ENCODE data around the gene TAOK1. TPM values are rescaled to one million over a fixed set of nuclear protein-coding genes. Genes with fewer than 3 reads are reported as not detected.

Gene TAOK1
- total and polyA plus RNA-seq, 4 donors, result 4.3 to 20.5 (median 12.6) TPM

DNA sequence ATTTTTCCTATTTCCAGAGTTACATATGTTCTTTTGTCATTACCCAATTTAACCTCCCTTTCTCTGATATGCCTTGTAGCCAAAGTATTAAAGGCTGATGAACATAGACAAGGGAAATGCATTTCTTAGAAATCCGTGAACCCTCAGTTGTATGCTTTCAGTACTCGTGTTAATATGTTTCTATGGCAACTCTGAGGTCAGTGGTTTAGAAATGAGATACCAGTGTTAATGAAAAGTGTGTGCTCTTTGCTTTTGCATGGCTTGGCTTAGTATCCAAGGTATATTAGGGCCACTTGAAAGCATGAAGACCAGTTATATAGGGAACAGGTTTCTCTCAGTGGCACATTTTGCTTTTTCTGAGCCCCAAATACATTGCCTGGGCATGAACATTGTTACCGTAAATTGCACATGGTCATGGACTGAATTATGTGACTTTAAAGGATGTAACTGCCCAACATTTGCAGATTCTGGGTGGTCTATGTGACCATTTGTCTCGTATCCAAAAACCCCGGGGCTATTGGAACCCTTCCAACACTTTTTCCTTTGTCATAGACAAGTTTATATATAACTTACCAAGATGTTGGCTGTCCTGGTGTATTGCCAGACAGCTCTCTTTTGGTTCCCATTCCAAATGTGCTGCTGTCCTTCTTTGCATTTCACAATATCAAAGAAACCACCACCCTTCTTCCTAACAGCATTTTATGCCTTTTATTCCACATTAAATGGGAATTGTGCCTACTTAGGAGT lies 159.2 kb downstream of the TAOK1 start (continued):
- TF ChIP-seq, protein P1, sequence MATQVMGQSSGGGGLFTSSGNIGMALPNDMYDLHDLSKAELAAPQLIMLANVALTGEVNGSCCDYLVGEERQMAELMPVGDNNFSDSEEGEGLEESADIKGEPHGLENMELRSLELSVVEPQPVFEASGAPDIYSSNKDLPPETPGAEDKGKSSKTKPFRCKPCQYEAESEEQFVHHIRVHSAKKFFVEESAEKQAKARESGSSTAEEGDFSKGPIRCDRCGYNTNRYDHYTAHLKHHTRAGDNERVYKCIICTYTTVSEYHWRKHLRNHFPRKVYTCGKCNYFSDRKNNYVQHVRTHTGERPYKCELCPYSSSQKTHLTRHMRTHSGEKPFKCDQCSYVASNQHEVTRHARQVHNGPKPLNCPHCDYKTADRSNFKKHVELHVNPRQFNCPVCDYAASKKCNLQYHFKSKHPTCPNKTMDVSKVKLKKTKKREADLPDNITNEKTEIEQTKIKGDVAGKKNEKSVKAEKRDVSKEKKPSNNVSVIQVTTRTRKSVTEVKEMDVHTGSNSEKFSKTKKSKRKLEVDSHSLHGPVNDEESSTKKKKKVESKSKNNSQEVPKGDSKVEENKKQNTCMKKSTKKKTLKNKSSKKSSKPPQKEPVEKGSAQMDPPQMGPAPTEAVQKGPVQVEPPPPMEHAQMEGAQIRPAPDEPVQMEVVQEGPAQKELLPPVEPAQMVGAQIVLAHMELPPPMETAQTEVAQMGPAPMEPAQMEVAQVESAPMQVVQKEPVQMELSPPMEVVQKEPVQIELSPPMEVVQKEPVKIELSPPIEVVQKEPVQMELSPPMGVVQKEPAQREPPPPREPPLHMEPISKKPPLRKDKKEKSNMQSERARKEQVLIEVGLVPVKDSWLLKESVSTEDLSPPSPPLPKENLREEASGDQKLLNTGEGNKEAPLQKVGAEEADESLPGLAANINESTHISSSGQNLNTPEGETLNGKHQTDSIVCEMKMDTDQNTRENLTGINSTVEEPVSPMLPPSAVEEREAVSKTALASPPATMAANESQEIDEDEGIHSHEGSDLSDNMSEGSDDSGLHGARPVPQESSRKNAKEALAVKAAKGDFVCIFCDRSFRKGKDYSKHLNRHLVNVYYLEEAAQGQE (IDR thresholded peaks at IDR 0.05), result no peak
- TF ChIP-seq HNF4A (conservative IDR thresholded peaks at IDR 0.05), result no peak

DNA sequence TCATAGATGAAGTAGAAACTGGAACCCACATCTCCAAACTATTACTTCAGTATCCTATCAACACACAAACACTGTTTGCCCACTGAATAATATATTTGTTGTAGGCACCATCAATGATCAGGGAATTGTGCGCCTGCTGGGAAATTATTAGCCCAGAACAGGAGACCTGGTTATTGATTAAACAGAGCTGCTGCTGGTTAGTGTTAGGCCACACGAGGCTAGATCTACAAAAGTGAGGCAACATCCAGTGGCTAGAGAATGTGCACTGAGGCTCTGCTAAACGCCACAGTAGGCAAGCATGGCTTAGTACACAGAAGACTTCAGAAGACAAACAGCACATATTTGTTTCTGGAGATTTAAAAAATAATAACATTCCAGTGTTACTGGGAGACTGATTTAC lies 165.7 kb downstream of the TAOK1 start:
- Histone ChIP-seq H3K9ac (ENCODE audit: low read depth in 1 of 2, low read length in 2 of 2) (no peak overlapping the region), H3K27ac (ENCODE audit: low read depth in 1 of 2, low read length in 2 of 2) (peak overlapping the region; percentile 4 to 39), H3K27me3 (ENCODE audit: control insufficient read depth in 4 of 4, insufficient read depth in 4 of 4, low read length in 3 of 4) (no peaks in the 10 kb centered on the region), H3K36me3 (ENCODE audit: control insufficient read depth in 4 of 4, insufficient read depth in 3 of 4, low read depth in 1 of 4, low read length in 3 of 4) (no peaks in the 10 kb centered on the region), H3K9me3 (ENCODE audit: control insufficient read depth in 4 of 4, low read length in 3 of 4) (no peaks in the 10 kb centered on the region), H3K4me3 (ENCODE audit: low read depth in 1 of 3, low read length in 3 of 3) (no peak overlapping the region), H3K4me1 (ENCODE audit: control insufficient read depth in 4 of 4, insufficient read depth in 4 of 4, low read length in 3 of 4) (peaks cover 7 to 35% (median 27%) of the 10 kb centered on the region in 4 donors)
- TF ChIP-seq GABPA (IDR thresholded peaks at IDR 0.05 in 1 of 2, conservative IDR thresholded peaks at IDR 0.05 in 1 of 2), result peak in 1 of 2 donors; percentile 18
- no peak for TF ChIP-seq NR2F2 (IDR thresholded peaks at IDR 0.05)
- peak; percentile 63 for TF ChIP-seq FOXA1 (IDR thresholded peaks at IDR 0.05)
- peak; percentile 46 for TF ChIP-seq JUND (IDR thresholded peaks at IDR 0.05)
- peak; percentile 76 for TF ChIP-seq SP1 (IDR thresholded peaks at IDR 0.05)
- peak; percentile 74 for TF ChIP-seq YY1 (IDR thresholded peaks at IDR 0.05)
- TF ChIP-seq TAF1 (conservative IDR thresholded peaks at IDR 0.05), result peak; percentile 34
- no peak for TF ChIP-seq HNF4G (IDR thresholded peaks at IDR 0.05)
- TF ChIP-seq, protein P2, sequence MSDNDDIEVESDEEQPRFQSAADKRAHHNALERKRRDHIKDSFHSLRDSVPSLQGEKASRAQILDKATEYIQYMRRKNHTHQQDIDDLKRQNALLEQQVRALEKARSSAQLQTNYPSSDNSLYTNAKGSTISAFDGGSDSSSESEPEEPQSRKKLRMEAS (IDR thresholded peaks at IDR 0.05), result peak; percentile 79
- TF ChIP-seq RXRA (IDR thresholded peaks at IDR 0.05), result peak; percentile 78 to 84
- TF ChIP-seq, protein P3, sequence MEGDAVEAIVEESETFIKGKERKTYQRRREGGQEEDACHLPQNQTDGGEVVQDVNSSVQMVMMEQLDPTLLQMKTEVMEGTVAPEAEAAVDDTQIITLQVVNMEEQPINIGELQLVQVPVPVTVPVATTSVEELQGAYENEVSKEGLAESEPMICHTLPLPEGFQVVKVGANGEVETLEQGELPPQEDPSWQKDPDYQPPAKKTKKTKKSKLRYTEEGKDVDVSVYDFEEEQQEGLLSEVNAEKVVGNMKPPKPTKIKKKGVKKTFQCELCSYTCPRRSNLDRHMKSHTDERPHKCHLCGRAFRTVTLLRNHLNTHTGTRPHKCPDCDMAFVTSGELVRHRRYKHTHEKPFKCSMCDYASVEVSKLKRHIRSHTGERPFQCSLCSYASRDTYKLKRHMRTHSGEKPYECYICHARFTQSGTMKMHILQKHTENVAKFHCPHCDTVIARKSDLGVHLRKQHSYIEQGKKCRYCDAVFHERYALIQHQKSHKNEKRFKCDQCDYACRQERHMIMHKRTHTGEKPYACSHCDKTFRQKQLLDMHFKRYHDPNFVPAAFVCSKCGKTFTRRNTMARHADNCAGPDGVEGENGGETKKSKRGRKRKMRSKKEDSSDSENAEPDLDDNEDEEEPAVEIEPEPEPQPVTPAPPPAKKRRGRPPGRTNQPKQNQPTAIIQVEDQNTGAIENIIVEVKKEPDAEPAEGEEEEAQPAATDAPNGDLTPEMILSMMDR (IDR thresholded peaks at IDR 0.05; ENCODE audit: low read depth, low read length, missing input control), result no peak
- TF ChIP-seq EGR1 (IDR thresholded peaks at IDR 0.05; ENCODE audit: low read depth in 2 of 2), result peak in 1 of 2 donors; percentile 53
- TF ChIP-seq, protein P1 (IDR thresholded peaks at IDR 0.05), result peak; percentile 57
- peak; percentile 64 for TF ChIP-seq FOXA2 (IDR thresholded peaks at IDR 0.05)
- TF ChIP-seq, protein P4, sequence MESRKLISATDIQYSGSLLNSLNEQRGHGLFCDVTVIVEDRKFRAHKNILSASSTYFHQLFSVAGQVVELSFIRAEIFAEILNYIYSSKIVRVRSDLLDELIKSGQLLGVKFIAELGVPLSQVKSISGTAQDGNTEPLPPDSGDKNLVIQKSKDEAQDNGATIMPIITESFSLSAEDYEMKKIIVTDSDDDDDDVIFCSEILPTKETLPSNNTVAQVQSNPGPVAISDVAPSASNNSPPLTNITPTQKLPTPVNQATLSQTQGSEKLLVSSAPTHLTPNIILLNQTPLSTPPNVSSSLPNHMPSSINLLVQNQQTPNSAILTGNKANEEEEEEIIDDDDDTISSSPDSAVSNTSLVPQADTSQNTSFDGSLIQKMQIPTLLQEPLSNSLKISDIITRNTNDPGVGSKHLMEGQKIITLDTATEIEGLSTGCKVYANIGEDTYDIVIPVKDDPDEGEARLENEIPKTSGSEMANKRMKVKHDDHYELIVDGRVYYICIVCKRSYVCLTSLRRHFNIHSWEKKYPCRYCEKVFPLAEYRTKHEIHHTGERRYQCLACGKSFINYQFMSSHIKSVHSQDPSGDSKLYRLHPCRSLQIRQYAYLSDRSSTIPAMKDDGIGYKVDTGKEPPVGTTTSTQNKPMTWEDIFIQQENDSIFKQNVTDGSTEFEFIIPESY (IDR thresholded peaks at IDR 0.05), result peak; percentile 84
- TF ChIP-seq, protein P5, sequence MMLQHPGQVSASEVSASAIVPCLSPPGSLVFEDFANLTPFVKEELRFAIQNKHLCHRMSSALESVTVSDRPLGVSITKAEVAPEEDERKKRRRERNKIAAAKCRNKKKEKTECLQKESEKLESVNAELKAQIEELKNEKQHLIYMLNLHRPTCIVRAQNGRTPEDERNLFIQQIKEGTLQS (IDR thresholded peaks at IDR 0.05), result peak; percentile 68
- TF ChIP-seq HNF4A (conservative IDR thresholded peaks at IDR 0.05), result peak; percentile 58 to 74
- peak; percentile 33 to 51 for TF ChIP-seq RAD21 (IDR thresholded peaks at IDR 0.05)
- WGBS, result 31% methylated on average over 3 of the region's 3 CpGs
- no peak for DNase-seq (ENCODE audit: low spot score)

All from liver (tissue), 9 donors.